ENCODE measurements around the gene ZBTB47. TPM values are rescaled to one million over a fixed set of nuclear protein-coding genes. Genes with fewer than 3 reads are reported as not detected.

Gene ZBTB47
- total RNA-seq, 2 experiments from 2014 or later, result 0.43 to 0.45 TPM

- Mint-ChIP-seq H3K27ac (peak overlapping the region; percentile 45), H3K9me3 (no peaks in the 10 kb centered on the region), H3K36me3 (ENCODE audit: low read depth) (peaks cover 31% of the 10 kb centered on the region), H3K4me1 (ENCODE audit: low read depth) (peaks cover 9% of the 10 kb centered on the region), H3K4me3 (no peak overlapping the region), H3K27me3 (no peaks in the 10 kb centered on the region)
- ChIA-PET CTCF (interaction anchor here (1.1 to 1.7 kb wide), 3 partner anchors 9 to 21 kb away, joined by 3 to 6 read pairs (median 5); no protein-coding TSS in a partner anchor), POLR2A (no interaction called here)
- intact Hi-C loops (cut with micrococcal nuclease), result no loop called here
- DNase-seq (no peak), ATAC-seq (no peak)
- no peak for TF ChIP-seq CTCF (IDR thresholded peaks at IDR 0.05)
These were observed 20.0 kb upstream of the ZBTB47 start for GRCh38 chr3:42633544-42633943.

- no peak for TF ChIP-seq CTCF (IDR thresholded peaks at IDR 0.05)
- CTCF ChIA-PET, result no interaction called here
- peak; percentile 68 for ATAC-seq
- H3K27ac Mint-ChIP-seq, result no peak overlapping the region
- no peaks in the 10 kb centered on the region for H3K9me3 Mint-ChIP-seq
- no peak overlapping the region for H3K4me3 Mint-ChIP-seq
- peaks cover 5% of the 10 kb centered on the region for H3K4me1 Mint-ChIP-seq (ENCODE audit: low read depth)
- H3K36me3 Mint-ChIP-seq (ENCODE audit: low read depth), result peaks cover 25% of the 10 kb centered on the region
- DNase-seq, result no peak
- H3K27me3 Mint-ChIP-seq, result no peaks in the 10 kb centered on the region
- POLR2A ChIA-PET, result interaction anchor here (1.2 kb wide), 1 partner anchor 21 kb away, joined by 3 read pairs; no protein-coding TSS in a partner anchor
- intact Hi-C loops (cut with micrococcal nuclease), result loop anchor here (5.0 kb wide), 1 partner anchor 33 kb away; the partner anchor contains the start of gene NKTR
These were observed 18.4 kb upstream of the ZBTB47 start for GRCh38 chr3:42635111-42635510.

- Mint-ChIP-seq H3K27ac (no peak overlapping the region), H3K4me1 (ENCODE audit: low read depth) (peaks cover 10% of the 10 kb centered on the region), H3K4me3 (no peak overlapping the region), H3K36me3 (ENCODE audit: low read depth) (peaks cover 27% of the 10 kb centered on the region), H3K27me3 (no peaks in the 10 kb centered on the region), H3K9me3 (no peaks in the 10 kb centered on the region)
- intact Hi-C loops (cut with micrococcal nuclease), result loop anchor here (5.0 kb wide), 1 partner anchor 35 kb away; the partner anchor contains the start of gene NKTR
- TF ChIP-seq CTCF (IDR thresholded peaks at IDR 0.05), result no peak
- POLR2A ChIA-PET, result interaction anchor here (0.6 to 2.2 kb wide), 5 partner anchors 11 to 99 kb away, joined by 3 to 18 read pairs (median 4); partner anchors contain the start of genes NKTR, SEC22C and SS18L2
- CTCF ChIA-PET, result interaction anchor here (1.1 to 2.8 kb wide), 7 partner anchors 11 to 55 kb away, joined by 4 to 18 read pairs (median 5); partner anchors contain the start of genes NKTR, SEC22C and SS18L2
- no peak for ATAC-seq
- no peak for DNase-seq
These were observed 16.5 kb upstream of the ZBTB47 start for GRCh38 chr3:42637001-42637400.

GRCh38 chr3:42638339-42638842 lies 15.1 kb upstream of the ZBTB47 start:
- peak; percentile 76 for ATAC-seq
- H3K36me3 Mint-ChIP-seq (ENCODE audit: low read depth), result peaks cover 33% of the 10 kb centered on the region
- H3K4me1 Mint-ChIP-seq (ENCODE audit: low read depth), result peaks cover 10% of the 10 kb centered on the region
- ChIA-PET POLR2A (interaction anchor here (0.9 kb wide), 1 partner anchor 47 kb away, joined by 3 read pairs; no protein-coding TSS in a partner anchor), CTCF (interaction anchor here (1.1 to 2.8 kb wide), 4 partner anchors 16 to 57 kb away, joined by 3 to 18 read pairs (median 13); partner anchors contain the start of genes NKTR and SEC22C)
- TF ChIP-seq CTCF (IDR thresholded peaks at IDR 0.05), result no peak
- H3K27me3 Mint-ChIP-seq, result no peaks in the 10 kb centered on the region
- intact Hi-C loops (cut with micrococcal nuclease), result loop anchor here (5.0 kb wide), 1 partner anchor 36 kb away; the partner anchor contains the start of gene NKTR
- no peak overlapping the region for H3K4me3 Mint-ChIP-seq
- no peaks in the 10 kb centered on the region for H3K9me3 Mint-ChIP-seq
- peak; percentile 60 for DNase-seq
- H3K27ac Mint-ChIP-seq, result no peak overlapping the region

GRCh38 chr3:42639192-42639591 lies 14.3 kb upstream of the ZBTB47 start:
- Mint-ChIP-seq H3K36me3 (ENCODE audit: low read depth) (peaks cover 29% of the 10 kb centered on the region), H3K4me3 (no peak overlapping the region), H3K4me1 (ENCODE audit: low read depth) (peaks cover 7% of the 10 kb centered on the region), H3K27ac (no peak overlapping the region), H3K9me3 (no peaks in the 10 kb centered on the region), H3K27me3 (no peaks in the 10 kb centered on the region)
- TF ChIP-seq CTCF (IDR thresholded peaks at IDR 0.05), result no peak
- ATAC-seq, result no peak
- intact Hi-C loops (cut with micrococcal nuclease), result loop anchor here (5.0 kb wide), 1 partner anchor 37 kb away; the partner anchor contains the start of gene NKTR
- POLR2A ChIA-PET, result interaction anchor here (0.7 to 1.1 kb wide), 2 partner anchors 38 to 112 kb away, joined by 3 to 4 read pairs; partner anchors contain the start of gene NKTR
- CTCF ChIA-PET, result no interaction called here
- no peak for DNase-seq
